DOHH2 (cell line): ENCODE results near the gene DCLRE1A.
A peak's percentile ranks its signal among the peaks of the same experiment; 100 is the strongest.

ENCODE experiments used
- CTCF ChIP-seq: fragments of 200-600 bp; sonication (generic); IDR thresholded peaks from one replicate; pipeline ENCODE4 v1.5.1; 2014; ENCODE audit warnings: antibody characterized with exemption, mild to moderate bottlenecking, low read depth, low read length; ENCODE audit not compliant: poor library complexity, severe bottlenecking
- EZH2phosphoT487 ChIP-seq: fragments of 200-600 bp; sonication (generic); IDR thresholded peaks from 2 replicates; pipeline ENCODE4 v1.6.1; 2017; ENCODE audit warnings: borderline replicate concordance, mild to moderate bottlenecking, antibody characterized with exemption, low read length, moderate library complexity, mixed read lengths

GRCh38 chr10:113854761-113855588, 1.1 kb upstream of the DCLRE1A start:
- peak; percentile 39 for TF ChIP-seq CTCF
- TF ChIP-seq EZH2phosphoT487: no peak
